Fibroblast of lung (primary cell): Measurements from ENCODE around the gene THPO. TPM values are rescaled to one million over a fixed set of nuclear protein-coding genes. Genes with fewer than 3 reads are reported as not detected.

Experiments
- DNase-seq, 2 donors: peaks; one replicate each; pipeline versions ENCODE4 v3.0.0 to v3.0.0-alpha.2; 2010; ENCODE audit warnings: low read depth in 2 of 2
- H2AFZ ChIP-seq: 2 replicates; pipeline ENCODE4 v1.5.1; 2012; ENCODE audit warnings: low read length, control low read depth, inconsistent platforms
- H3K27ac ChIP-seq: 2 replicates; pipeline ENCODE4 v1.5.1; 2011; ENCODE audit warnings: low read length, control low read depth; ENCODE audit not compliant: insufficient read depth
- H3K27me3 ChIP-seq: 2 replicates; pipeline ENCODE4 v1.5.1; 2011; ENCODE audit warnings: mild to moderate bottlenecking, low read length; ENCODE audit not compliant: control insufficient read depth, insufficient read depth
- H3K36me3 ChIP-seq: 2 replicates; pipeline ENCODE4 v1.5.1; 2011; ENCODE audit warnings: low read length; ENCODE audit not compliant: control insufficient read depth, insufficient read depth
- H3K4me1 ChIP-seq: 2 replicates; pipeline ENCODE4 v1.5.1; 2011; ENCODE audit warnings: low read length; ENCODE audit not compliant: control insufficient read depth, insufficient read depth; ENCODE audit errors: extremely low read depth
- H3K4me2 ChIP-seq: 2 replicates; pipeline ENCODE4 v1.5.1; 2011; ENCODE audit warnings: low read length, control low read depth; ENCODE audit not compliant: insufficient read depth; ENCODE audit errors: extremely low read depth
- H3K4me3 ChIP-seq, 4 experiments: fragments of 200-600 bp in 1 of 4; sonication (generic) in 1 of 4; replicated peaks in 1 of 4; 2 replicates each; pipeline ENCODE4 v1.5.1; 2011 to 2016; ENCODE audit warnings: low read length in 4 of 4, low read depth in 3 of 4, mild to moderate bottlenecking in 3 of 4, control low read depth in 2 of 4, inconsistent platforms in 1 of 4, mixed read lengths in 1 of 4; ENCODE audit not compliant: insufficient read depth in 1 of 4; ENCODE audit errors: control extremely low read depth in 1 of 4
- H3K79me2 ChIP-seq: 2 replicates; pipeline ENCODE4 v1.5.1; 2012; ENCODE audit warnings: mild to moderate bottlenecking, low read length, inconsistent platforms; ENCODE audit not compliant: control insufficient read depth, insufficient read depth
- H3K9ac ChIP-seq: 2 replicates; pipeline ENCODE4 v1.5.1; 2011; ENCODE audit warnings: mild to moderate bottlenecking, low read length, control low read depth; ENCODE audit not compliant: insufficient read depth
- H3K9me3 ChIP-seq: 2 replicates; pipeline ENCODE4 v1.5.1; 2012; ENCODE audit warnings: low read depth, low read length; ENCODE audit not compliant: control insufficient read depth, insufficient read depth
- H4K20me1 ChIP-seq: 2 replicates; pipeline ENCODE4 v1.5.1; 2011; ENCODE audit warnings: low read length; ENCODE audit not compliant: control insufficient read depth, insufficient read depth; ENCODE audit errors: extremely low read depth
- EZH2 ChIP-seq: IDR thresholded peaks from 2 replicates; pipeline ENCODE4 v1.5.1; 2012; ENCODE audit warnings: low read length, control low read depth, mild to moderate bottlenecking; ENCODE audit errors: missing control alignments
- polyA plus RNA-seq, 2 donors: library from polyadenylated mRNA; depleted of rRNA in 1 of 2; stranded (reverse) in 1 of 2; unstranded in 1 of 2; fragments of >200 nt; gene quantifications; 2 replicates each; pipeline ENCODE4 v1.2.1, GENCODE V29; 2011 to 2012; ENCODE audit warnings: missing spikeins in 1 of 2
- total RNA-seq: library from RNA; depleted of rRNA; stranded (reverse); fragments of >200 nt; gene quantifications from 2 replicates; pipeline ENCODE4 v1.2.1, GENCODE V29; 2014
- TF ChIP-seq, protein P1 (sequence below), 2 donors: IDR thresholded peaks in 1 of 2; conservative IDR thresholded peaks in 1 of 2; 1 replicate in 1 of 2; 2 replicates in 1 of 2; pipeline ENCODE4 v1.5.1; 2011 to 2012; ENCODE audit warnings: low read length in 2 of 2, control low read depth in 1 of 2, inconsistent platforms in 1 of 2, low read depth in 1 of 2, mild to moderate bottlenecking in 1 of 2

The THPO gene
- total and polyA plus RNA-seq, 2 donors (not counting 1 experiment from before 2014, with no cell fraction given): 0.27 to 0.50 TPM

DNA sequence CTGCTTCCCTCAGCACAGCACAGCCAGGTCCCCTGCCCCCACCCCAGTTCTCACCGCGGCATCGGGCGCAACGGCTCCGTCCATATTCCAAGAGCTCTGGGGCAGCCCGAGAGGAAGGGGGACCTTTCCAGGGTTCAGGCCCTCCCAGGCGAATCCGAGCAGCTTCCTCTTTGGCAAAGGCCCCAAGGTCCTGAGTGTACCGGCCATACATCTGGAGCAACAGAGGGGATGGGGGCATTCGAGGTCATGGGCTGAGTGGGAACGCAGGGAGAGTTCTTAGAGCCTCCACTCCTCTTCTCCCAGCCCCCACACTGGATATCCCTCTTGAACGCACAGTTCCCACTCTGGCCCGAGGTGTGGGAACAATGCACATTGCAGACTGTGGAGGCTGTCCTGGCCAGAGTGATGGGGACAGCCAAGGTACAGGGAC lies 19.1 kb downstream of the THPO start:
- H3K79me2 ChIP-seq: peaks cover 8% of the 10 kb centered on the region
- no peak overlapping the region for H3K4me3 ChIP-seq
- no peak overlapping the region for H3K9ac ChIP-seq
- no peaks in the 10 kb centered on the region for H3K9me3 ChIP-seq
- H3K27ac ChIP-seq: no peak overlapping the region
- no peaks in the 10 kb centered on the region for H4K20me1 ChIP-seq
- DNase-seq: no peak
- no peak overlapping the region for H2AFZ ChIP-seq
- H3K4me1 ChIP-seq: peaks cover 6% of the 10 kb centered on the region
- H3K36me3 ChIP-seq: peaks cover 2% of the 10 kb centered on the region
- H3K27me3 ChIP-seq: no peaks in the 10 kb centered on the region
- H3K4me2 ChIP-seq: no peak overlapping the region
- TF ChIP-seq EZH2: no peak
- TF ChIP-seq, protein P1, sequence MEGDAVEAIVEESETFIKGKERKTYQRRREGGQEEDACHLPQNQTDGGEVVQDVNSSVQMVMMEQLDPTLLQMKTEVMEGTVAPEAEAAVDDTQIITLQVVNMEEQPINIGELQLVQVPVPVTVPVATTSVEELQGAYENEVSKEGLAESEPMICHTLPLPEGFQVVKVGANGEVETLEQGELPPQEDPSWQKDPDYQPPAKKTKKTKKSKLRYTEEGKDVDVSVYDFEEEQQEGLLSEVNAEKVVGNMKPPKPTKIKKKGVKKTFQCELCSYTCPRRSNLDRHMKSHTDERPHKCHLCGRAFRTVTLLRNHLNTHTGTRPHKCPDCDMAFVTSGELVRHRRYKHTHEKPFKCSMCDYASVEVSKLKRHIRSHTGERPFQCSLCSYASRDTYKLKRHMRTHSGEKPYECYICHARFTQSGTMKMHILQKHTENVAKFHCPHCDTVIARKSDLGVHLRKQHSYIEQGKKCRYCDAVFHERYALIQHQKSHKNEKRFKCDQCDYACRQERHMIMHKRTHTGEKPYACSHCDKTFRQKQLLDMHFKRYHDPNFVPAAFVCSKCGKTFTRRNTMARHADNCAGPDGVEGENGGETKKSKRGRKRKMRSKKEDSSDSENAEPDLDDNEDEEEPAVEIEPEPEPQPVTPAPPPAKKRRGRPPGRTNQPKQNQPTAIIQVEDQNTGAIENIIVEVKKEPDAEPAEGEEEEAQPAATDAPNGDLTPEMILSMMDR (conservative IDR thresholded peaks at IDR 0.05 in 1 of 2, IDR thresholded peaks at IDR 0.05 in 1 of 2; ENCODE audit: low read depth in 1 of 2, low read length in 2 of 2): no peak

DNA sequence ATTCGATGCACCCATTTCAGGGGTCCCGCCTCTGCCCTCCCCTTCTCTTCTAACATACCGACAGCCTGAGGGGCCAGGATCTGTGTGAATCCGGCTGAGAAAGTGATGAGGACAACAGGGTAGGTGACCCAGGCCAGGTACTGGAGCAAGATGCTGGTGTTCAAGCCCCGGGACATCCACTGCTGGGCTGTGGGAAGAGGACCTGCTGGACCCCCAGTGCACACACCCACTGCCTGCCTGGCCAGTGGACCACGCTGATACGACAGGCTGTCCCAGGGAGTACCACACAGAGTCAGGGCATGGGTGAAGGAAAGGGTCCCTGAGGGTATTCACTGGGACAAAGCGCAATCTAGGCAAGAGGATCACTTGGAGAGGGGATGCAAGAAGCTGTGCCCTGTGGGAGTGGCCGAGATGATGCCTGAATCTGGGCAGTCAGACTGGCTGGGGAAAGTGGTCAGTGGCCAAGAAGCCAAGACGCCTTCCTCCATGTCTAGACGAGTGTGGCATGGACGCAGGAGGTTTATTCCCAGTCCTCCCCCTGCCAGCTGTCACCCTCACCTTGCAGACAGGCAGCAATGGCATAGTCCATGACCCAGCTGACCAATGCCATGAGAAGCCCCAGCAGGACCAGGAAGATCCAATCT lies 19.8 kb downstream of the THPO start:
- H3K36me3 ChIP-seq: peaks cover 2% of the 10 kb centered on the region

DNA sequence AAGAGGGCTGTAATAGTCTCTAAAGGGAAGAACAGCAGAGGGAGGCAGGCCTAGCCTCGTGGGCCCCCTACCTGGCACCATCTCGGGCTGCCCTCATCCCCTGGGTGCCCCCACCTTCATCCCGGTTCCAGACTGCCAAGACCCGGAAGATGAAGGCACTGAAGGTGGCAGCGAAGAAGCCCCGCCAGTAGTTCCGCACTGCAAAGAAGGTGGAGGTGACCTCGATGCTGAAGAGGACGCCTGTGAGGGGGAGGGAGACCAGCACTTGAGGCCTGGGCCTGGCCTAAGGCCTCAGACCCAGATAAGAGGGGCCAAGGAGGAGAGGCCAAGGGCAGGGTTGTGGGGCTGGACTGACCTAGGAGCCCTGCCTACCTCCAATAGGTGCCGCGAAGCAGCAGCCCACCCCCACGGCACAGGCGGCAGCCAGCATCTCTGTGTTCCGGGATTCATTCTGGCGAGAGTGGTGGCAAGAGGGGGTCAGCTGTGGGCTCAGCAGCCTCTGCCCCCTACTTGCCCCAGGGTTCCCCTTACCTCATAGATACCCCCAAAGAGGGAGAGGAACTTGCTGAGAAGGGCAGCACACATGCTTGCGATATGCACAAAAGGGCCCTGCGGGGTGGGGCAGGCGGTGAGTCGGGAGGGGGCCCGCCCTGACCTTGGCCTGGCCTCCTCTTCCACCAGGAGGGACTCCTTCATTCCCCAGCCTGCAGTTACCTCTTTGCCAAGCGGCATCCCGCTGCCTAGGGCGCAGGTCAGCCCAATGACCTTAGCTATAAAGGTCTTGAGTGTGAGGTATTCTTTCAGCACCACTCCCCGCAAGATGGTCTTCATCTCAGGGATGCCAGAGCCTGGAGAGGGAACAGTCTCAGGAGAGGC lies 20.5 kb downstream of the THPO start:
- Histone ChIP-seq H3K9me3 (no peaks in the 10 kb centered on the region), H4K20me1 (no peaks in the 10 kb centered on the region), H3K27me3 (no peaks in the 10 kb centered on the region), H3K4me1 (peaks cover 6% of the 10 kb centered on the region), H2AFZ (no peak overlapping the region), H3K36me3 (peaks cover 3% of the 10 kb centered on the region), H3K4me3 (no peak overlapping the region), H3K4me2 (no peak overlapping the region), H3K79me2 (peaks cover 3% of the 10 kb centered on the region), H3K9ac (no peak overlapping the region), H3K27ac (no peak overlapping the region)
- TF ChIP-seq, protein P1 (conservative IDR thresholded peaks at IDR 0.05 in 1 of 2, IDR thresholded peaks at IDR 0.05 in 1 of 2; ENCODE audit: low read depth in 1 of 2, low read length in 2 of 2): no peak
- TF ChIP-seq EZH2: no peak
- DNase-seq: no peak

More for the DNA sequence above, 19.8 kb downstream of the THPO start:
- H3K27me3 ChIP-seq: no peaks in the 10 kb centered on the region
- H3K4me1 ChIP-seq: peaks cover 6% of the 10 kb centered on the region
- H3K9me3 ChIP-seq: no peaks in the 10 kb centered on the region
- H2AFZ ChIP-seq: no peak overlapping the region
- H3K27ac ChIP-seq: no peak overlapping the region
- H3K4me3 ChIP-seq: no peak overlapping the region
- TF ChIP-seq, protein P1 (conservative IDR thresholded peaks at IDR 0.05 in 1 of 2, IDR thresholded peaks at IDR 0.05 in 1 of 2; ENCODE audit: low read depth in 1 of 2, low read length in 2 of 2): no peak
- no peak for TF ChIP-seq EZH2
- H3K79me2 ChIP-seq: peaks cover 3% of the 10 kb centered on the region
- H3K9ac ChIP-seq: no peak overlapping the region
- no peaks in the 10 kb centered on the region for H4K20me1 ChIP-seq
- no peak overlapping the region for H3K4me2 ChIP-seq
- DNase-seq: no peak
